Stimulated activated CD4-positive, alpha-beta T cell treated with anti-CD3 and anti-CD28 coated beads, Interleukin-4, amount 100 ng/mL, for 4 hours (primary cell): Measurements from ENCODE around the gene DUS2.

ENCODE experiments used
- DNase-seq, 2 experiments: peaks; one replicate each; pipeline ENCODE4 v3.0.0-alpha.2; 2020

Gene DUS2

GRCh38 chr16:68047987-68048386, 24.9 kb downstream of the DUS2 start:
- no peak for DNase-seq

GRCh38 chr16:68049449-68049848, 26.4 kb downstream of the DUS2 start:
- DNase-seq, result no peak

GRCh38 chr16:68055395-68055794, 32.3 kb downstream of the DUS2 start:
- no peak for DNase-seq

- DNase-seq, result no peak
Measured at GRCh38 chr16:68059804-68060203, 36.7 kb downstream of the DUS2 start.

GRCh38 chr16:68061396-68061795, 38.3 kb downstream of the DUS2 start:
- no peak for DNase-seq

GRCh38 chr16:68062910-68063393, 39.9 kb downstream of the DUS2 start:
- DNase-seq, result no peak

GRCh38 chr16:68064791-68065365, 41.8 kb downstream of the DUS2 start:
- peak; percentile 61 for DNase-seq

- DNase-seq, result no peak
Measured at GRCh38 chr16:68065716-68066305, 42.7 kb downstream of the DUS2 start.

- no peak for DNase-seq
Measured at GRCh38 chr16:68066763-68067162, 43.7 kb downstream of the DUS2 start.

GRCh38 chr16:68068926-68069325, 45.8 kb downstream of the DUS2 start:
- DNase-seq, result no peak

- no peak for DNase-seq
Measured at GRCh38 chr16:68069511-68070248, 46.6 kb downstream of the DUS2 start.

GRCh38 chr16:68070249-68070730, 47.2 kb downstream of the DUS2 start:
- no peak for DNase-seq

GRCh38 chr16:68070806-68071517, 47.9 kb downstream of the DUS2 start:
- DNase-seq, result no peak

- no peak for DNase-seq
Measured at GRCh38 chr16:68071518-68071901, 48.4 kb downstream of the DUS2 start.

- DNase-seq, result no peak
Measured at GRCh38 chr16:68072038-68072695, 49.1 kb downstream of the DUS2 start.

GRCh38 chr16:68073902-68074760, 51.0 kb downstream of the DUS2 start:
- DNase-seq, result no peak

GRCh38 chr16:68074850-68075555, 51.9 kb downstream of the DUS2 start:
- peak in 1 of 2 experiments; percentile 33 for DNase-seq

- DNase-seq, result no peak
Measured at GRCh38 chr16:68075980-68076379, 52.9 kb downstream of the DUS2 start.

GRCh38 chr16:68076560-68076959, 53.5 kb downstream of the DUS2 start:
- no peak for DNase-seq

- DNase-seq, result no peak
Measured at GRCh38 chr16:68077866-68078700, 55.0 kb downstream of the DUS2 start.
